NAMALWA (cell line): ENCODE results near the gene NAIF1.

Experiments
- DNase-seq: peaks from one replicate; pipeline ENCODE4 v3.0.0-alpha.2; 2015; ENCODE audit warnings: low spot score

The NAIF1 gene

GRCh38 chr9:128102196-128102595, 35.1 kb upstream of the NAIF1 start:
- DNase-seq, result no peak

- DNase-seq, result no peak
Measured at GRCh38 chr9:128101690-128102089, 34.6 kb upstream of the NAIF1 start.

GRCh38 chr9:128101231-128101661, 34.1 kb upstream of the NAIF1 start:
- no peak for DNase-seq

GRCh38 chr9:128100581-128100980, 33.5 kb upstream of the NAIF1 start:
- no peak for DNase-seq

- no peak for DNase-seq
Measured at GRCh38 chr9:128099932-128100491, 32.9 kb upstream of the NAIF1 start.

- DNase-seq, result no peak
Measured at GRCh38 chr9:128099231-128099931, 32.3 kb upstream of the NAIF1 start.

GRCh38 chr9:128098297-128099230, 31.4 kb upstream of the NAIF1 start:
- DNase-seq, result no peak

- DNase-seq, result no peak
Measured at GRCh38 chr9:128097543-128098296, 30.6 kb upstream of the NAIF1 start.

GRCh38 chr9:128096616-128097536, 29.8 kb upstream of the NAIF1 start:
- no peak for DNase-seq

GRCh38 chr9:128094950-128095544, 27.9 kb upstream of the NAIF1 start:
- DNase-seq, result no peak

- DNase-seq, result peak; percentile 92
Measured at GRCh38 chr9:128094166-128094949, 27.2 kb upstream of the NAIF1 start.

- DNase-seq, result no peak
Measured at GRCh38 chr9:128093011-128093410, 25.9 kb upstream of the NAIF1 start.

GRCh38 chr9:128092199-128092977, 25.3 kb upstream of the NAIF1 start:
- no peak for DNase-seq

- DNase-seq, result no peak
Measured at GRCh38 chr9:128091571-128091970, 24.5 kb upstream of the NAIF1 start.

- DNase-seq, result no peak
Measured at GRCh38 chr9:128091144-128091543, 24.0 kb upstream of the NAIF1 start.

- DNase-seq, result no peak
Measured at GRCh38 chr9:128089299-128089698, 22.2 kb upstream of the NAIF1 start.

- no peak for DNase-seq
Measured at GRCh38 chr9:128088253-128088945, 21.3 kb upstream of the NAIF1 start.

- DNase-seq, result no peak
Measured at GRCh38 chr9:128087262-128087661, 20.1 kb upstream of the NAIF1 start.
